Mesenteric fat pad (tissue), 1 donor: ENCODE data around the gene ENTPD8. TPM values are rescaled to one million over a fixed set of nuclear protein-coding genes. Genes with fewer than 3 reads are reported as not detected.
A peak's percentile ranks its signal among the peaks of the same experiment; 100 is the strongest.

Experiments
- DNase-seq: peaks from one replicate; pipeline ENCODE4 v3.0.0-alpha.2; 2020; ENCODE audit warnings: low spot score
- total RNA-seq: library from RNA; stranded (reverse); fragmentation: NEBNext Ultra II Directional; extraction: Animal tissue kit (Norgen Biotek cat#: 25700); gene quantifications from one replicate; pipeline ENCODE4 v1.2.1, GENCODE V29; 2021
- donor health status: DM: yes; HTN: yes; CAD: no.

Gene ENTPD8
- total RNA-seq, 1 donor from 2014 or later = not detected

DNA sequence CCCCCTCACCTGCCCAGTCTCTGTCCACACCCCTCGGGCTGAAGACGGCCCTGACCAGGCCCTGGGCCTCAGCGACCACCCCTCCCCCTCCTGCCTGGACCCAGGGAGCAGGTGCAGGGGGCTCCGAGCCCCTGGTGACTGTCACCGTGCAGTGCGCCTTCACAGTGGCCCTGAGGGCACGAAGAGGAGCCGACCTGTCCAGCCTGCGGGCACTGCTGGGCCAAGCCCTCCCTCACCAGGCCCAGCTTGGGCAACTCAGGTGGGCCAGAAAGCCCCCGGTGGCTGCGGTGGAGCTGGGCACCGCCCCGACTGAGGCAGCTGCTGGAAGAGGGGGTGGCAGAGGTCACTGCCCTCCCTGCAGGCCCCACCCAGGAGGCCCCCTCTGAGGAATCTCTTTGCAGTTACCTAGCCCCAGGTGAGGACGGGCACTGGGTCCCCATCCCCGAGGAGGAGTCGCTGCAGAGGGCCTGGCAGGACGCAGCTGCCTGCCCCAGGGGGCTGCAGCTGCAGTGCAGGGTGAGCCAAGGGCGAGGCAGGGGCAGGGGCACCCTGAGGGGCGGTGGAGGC, 7.7 kb downstream of the ENTPD8 start:
- no peak for DNase-seq

DNA sequence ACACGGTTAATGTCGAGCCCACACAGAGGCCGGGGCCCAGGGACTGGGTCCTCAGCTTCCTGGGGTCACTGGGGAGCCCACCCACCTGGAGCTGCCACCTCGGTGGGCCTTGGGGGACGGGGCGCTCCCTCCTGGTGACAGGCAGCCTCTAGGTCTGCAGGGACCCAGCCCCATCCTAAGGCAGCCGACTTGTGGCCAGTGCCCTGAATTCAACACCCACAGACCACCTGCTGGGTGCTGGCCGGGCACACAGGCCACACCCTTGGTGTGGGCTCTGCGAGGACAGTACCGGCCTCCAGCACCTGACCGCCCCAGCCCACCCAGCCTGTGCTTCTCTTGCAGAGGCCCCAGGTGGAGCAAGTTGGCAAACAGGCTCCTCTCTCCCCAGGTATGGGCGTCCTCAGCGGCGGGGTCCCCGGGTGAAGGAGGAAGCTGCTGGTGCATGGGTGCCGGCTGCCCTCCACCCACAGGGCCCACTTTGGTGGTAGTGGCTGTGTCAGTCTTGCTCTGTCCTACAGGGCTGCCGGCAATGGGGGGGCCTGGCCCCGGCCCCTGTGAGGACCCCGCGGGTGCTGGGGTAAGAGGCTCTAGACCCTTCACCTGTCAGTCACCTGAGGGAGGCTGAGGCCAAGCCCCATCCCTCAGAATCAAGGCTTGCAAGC, 8.3 kb downstream of the ENTPD8 start:
- DNase-seq = no peak

DNA sequence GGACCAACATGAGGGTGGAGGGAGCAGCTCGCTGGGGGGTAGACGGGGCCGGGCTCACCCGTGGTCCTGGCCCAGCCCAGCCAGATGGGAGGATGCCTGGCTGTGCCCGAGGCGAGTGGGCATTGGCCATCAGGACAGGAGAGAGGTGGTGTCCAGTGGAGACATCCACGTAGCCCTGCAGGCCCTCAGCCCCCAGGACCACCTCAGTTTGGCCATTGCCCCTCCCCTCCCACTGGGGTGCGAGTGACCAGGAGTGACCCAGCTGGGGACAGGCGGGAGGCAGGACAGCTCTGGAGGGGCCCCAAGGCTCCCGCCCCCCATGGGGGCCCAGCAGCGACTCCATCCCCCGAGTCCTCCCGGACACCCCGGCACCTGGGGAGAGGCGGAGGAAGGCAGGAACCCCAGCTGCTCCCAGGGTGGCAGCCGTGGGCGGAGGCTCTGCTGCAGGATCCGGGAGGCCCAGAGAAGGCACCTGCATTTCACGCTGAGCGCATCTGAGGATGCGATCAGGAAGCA, 9.7 kb downstream of the ENTPD8 start:
- no peak for DNase-seq

DNA sequence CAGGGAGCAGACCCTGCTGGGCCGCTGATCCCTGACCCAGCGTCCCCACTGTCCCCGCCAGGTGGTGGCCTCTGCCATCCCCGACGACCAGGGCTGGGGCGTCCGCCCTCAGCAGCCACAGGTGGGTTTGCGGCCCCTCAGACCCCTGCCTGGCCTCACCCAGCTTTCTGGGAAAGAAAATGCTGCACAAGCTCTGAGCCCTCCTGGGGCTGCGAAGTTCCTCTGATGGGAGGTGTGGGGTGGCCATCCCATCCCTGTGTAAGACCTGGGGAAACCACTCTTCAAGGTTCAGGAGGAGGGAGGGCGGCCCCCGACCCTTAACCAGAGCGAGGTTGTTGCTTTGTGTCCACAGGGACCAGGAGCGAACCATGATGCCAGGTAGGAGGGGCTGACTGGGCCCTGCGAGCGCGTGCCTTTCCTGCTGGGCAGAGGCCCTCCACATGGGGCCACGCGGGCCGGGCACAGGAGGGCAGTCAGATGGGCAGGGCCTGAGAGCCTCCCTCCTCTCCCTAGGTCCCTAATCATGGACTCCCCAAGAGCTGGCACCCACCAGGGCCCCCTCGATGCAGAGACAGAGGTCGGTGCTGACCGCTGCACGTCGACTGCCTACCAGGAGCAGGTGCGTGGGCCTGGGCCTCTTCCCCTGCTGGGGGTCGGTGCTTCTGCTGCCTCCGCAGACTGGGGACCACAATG, 10.3 kb downstream of the ENTPD8 start:
- no peak for DNase-seq

DNA sequence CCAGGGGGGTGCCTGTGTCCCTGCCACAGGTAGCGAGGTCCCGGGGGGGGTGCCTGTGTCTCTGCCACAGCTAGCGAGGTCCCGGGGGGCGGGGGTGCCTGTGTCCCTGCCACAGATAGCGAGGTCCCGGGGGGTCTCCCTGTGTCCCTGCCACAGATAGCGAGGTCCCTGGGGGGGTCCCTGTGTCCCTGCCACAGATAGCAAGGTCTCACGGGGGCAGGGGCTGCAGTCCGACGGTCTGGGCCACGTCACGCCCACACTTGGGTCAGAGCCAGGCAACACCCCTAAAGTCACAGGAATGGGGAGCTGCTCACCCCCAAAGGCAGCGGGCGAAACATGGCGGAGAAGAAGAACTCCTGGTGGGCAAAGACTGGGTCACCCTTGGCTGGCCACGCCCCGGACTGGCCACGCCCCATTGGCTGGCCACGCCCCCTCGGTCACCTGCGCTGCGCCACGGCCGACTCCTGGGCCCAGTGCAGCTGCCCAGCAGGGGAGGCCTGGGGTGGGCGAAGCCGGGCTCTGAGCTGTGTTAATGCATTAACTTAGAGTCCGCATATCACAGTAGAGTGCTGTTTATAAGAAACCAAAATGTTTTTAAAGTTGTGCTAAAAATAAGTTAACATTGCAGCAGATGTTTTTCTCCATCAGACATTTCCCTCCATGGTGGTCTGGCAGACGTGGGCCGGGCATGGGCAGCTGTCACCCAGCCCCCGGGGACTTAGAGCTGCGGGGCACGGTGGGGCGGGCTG, 11.0 kb downstream of the ENTPD8 start:
- no peak for DNase-seq

DNA sequence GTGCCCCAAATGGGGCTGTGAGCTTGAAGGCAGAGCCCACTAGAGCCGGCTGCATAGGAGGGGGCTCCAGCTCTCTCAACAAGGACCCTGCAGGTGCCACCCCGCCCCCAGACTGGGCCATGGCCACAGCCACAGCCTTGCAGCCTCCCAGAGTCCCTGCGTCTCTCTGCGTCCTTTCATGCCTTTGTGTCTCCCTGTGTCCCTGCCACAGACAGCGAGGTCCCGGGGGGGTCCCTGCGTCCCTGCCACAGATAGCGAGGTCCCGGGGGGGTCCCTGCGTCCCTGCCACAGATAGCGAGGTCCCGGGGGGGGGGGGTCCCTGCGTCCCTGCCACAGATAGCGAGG, 11.6 kb downstream of the ENTPD8 start:
- no peak for DNase-seq

DNA sequence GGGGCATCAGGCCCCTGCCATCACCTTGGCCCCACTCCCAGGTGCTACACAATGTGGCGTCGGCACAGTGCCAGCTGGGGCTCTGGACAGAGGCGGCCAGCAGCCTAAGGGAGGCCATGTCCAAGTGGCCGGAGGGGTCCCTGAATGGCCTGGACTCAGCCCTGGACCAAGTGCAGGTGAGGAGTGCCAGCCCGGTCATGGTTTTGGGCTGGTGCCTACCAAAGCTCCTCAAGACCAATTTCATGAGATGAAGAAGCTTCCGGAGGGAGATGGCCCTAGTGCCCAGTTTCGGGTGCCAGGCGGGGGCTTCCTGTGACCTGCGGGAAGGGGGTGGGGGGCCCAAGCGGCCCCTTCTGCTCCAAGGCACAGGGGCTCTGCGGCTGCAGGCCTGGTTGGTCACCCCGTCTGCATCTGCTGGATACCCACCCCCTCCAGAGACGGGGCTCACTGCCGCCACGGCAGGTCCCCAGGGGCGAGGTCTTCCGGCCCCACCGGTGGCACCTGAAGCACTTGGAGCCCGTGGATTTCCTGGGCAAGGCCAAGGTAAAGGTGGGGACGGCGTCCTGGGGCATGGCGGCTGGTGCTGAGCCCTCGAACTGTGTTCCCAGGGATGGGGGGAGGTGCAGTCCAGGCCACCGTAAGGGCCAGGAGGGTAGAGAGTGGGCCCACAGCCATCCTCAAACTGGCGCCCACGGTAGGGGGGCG, 12.2 kb downstream of the ENTPD8 start:
- DNase-seq = no peak

DNA sequence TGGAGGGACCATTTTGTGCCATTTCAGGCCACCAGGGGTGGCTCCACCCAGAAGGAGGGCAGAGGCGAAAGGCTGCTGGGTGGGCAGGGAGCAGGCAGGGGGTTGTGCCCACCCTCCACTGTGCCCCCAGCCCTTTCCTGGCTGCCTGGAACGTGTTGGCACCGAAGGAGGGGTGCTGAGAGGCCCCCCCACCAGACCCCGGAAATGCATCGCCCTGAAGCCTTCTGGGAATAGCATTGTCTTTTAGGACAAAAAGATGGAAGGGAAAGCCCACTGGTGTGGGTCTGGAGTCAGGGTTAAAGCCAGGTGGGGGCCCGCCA, 12.9 kb downstream of the ENTPD8 start:
- no peak for DNase-seq

DNA sequence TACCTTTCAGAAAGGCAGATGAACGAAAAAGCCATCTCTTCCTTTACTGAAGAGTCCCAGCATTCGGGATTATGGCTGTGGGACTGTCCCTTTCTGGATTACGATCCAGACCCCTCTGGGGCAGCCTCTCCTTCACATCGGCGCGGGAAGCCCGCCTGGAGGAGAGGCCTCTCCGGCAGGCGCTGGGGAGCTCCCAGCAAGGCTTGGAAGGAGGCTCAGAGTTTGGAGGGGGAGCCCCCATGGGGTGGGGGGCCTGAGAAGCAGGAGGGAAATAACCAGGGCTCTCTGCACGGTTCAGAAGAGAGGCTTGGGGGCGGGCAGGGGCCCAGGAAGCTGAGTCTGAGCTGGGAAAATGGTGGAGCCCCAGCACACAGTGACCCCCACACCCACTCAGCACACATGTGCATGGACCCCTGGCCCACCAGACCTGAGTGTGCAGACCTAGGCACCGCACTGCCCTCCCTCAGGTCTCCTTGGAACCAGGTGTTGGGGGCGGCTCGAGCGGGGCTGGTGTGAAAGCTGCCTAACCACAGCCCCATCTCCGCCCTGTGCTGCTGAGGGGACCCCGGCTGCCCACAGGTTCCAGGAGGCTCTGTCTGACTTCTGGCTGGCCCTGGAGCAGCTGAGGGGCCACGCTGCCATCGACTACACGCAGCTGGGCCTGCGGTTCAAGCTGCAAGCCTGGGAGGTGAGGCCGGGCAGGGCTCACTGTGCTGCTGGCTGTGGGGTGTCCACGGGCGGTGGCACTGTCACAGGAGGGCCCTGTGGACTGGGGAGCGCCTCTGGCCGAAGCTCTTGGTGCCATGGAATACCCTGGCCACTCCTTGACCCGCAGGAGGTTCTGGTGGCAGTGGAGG, 13.5 kb downstream of the ENTPD8 start:
- no peak for DNase-seq

DNA sequence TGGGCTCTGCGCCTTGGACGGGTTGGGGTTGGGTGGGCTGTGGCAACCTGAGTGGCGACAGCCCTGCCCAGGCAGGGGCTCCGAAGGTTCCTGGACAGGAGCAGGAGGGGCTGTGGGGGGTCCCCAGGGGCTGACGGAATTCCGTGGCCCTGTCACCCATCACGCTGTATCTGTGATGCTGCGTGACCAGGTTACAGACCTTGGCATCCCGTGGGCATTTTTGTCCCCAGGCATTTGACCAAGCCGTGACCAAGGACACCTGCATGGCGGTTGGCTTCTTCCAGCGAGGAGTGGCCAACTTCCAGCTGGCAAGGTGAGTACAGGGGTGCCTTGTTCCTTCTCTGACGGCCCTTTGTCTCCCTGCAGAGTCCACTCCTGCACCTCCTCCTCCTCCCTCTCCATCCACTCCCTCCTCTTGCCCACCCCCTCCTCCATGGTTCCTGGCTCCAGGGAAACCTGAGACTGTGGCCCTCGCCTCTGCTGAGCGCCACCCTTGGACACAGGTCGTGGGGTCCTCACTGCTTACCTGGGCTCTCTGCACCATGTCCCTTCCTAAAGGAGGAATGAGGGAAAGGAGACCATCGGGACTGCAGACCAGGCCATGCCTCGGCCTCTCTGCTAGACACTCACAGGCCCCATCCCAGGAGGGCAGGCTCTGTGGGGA, 15.0 kb downstream of the ENTPD8 start:
- no peak for DNase-seq

DNA sequence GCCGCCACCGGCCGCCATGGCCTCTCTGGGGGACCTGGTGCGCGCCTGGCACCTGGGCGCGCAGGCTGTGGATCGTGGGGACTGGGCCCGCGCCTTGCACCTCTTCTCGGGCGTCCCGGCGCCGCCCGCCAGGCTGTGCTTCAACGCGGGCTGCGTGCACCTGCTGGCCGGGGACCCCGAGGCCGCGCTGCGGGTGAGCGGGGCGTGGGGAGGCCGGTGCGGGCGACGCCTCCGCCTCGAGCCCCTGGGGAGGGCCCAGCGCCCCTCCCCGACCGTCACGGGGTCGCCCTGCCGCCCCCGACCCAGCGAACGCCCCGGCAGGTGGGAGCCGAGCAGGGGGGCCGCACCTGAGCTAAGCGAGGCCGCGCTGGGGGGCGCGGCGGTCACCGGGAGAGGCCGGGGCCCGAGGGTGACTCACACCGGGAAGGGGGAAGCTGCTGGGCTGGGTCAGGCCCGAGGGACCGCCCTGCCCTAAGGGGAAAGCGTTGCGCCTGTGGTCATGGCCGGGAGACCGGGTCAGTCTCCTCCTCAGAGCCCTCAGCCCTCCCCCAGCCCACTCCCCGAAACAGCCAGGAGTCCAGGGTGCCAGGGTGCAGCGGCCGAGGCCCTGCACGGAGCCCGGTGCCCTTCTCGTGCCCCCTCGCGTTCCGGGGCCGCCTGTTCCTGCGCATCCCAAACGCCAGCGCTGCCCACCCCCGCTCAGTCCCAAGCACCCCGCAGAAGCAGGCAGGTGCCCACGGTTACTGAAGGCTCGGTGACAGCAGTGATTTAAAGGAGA, 17.5 kb downstream of the ENTPD8 start:
- DNase-seq = no peak

DNA sequence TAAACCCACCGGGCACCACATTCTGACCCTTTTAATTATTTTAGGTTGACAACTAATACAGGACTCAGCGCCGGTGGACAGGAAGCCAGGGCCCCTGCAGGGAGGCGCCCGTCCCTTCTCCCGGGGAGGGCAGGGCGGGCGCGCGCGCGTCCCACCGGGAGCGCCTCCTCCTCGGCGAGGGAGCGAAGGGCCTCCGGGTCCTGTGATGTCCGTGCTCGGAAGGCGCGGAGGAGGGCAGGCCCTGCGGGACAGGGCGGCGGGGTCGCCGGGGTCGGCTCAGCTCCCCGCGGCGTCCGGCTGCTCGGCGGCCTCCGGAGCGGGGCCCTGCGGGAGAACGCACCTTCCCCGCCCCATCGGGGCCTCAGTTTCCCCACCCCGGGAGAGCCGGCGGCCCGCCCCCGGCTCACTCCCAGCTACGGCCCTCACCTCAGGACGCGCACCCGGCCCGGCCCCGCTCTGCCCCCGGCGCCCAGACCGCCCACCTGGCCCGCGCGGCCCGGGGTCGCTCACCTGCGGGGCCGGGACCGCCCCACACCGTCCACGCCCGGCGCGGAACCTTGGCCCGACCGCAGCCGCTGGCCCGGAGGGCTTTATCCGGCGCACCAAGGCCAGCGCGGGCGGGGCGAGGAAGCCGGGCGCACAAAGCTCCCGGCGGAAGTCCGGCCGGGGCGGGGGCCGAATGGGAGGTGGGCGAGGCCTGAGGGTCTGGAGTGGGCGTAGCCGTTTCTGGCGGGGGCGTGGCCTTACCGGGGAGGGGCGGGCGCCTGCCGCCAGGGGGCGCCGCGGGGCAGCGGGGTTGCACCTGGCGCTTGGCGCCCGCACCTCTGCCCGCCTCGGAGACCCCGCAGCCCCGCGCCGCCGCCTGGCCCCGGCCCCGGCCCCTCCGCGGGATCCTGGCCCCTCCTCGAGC, 18.3 kb downstream of the ENTPD8 start, which contains the start of the genes EXD3 and NOXA1:
Gene EXD3, minus strand, starts transcription at position 559 of the 910 bp plus-strand sequence. CDS start 27,805 bp downstream, outside the sequence.
Gene NOXA1, plus strand, starts transcription at position 790 of the 910 bp plus-strand sequence. CDS start 137 bp downstream, outside the sequence.
- peak; percentile 98 for DNase-seq

DNA sequence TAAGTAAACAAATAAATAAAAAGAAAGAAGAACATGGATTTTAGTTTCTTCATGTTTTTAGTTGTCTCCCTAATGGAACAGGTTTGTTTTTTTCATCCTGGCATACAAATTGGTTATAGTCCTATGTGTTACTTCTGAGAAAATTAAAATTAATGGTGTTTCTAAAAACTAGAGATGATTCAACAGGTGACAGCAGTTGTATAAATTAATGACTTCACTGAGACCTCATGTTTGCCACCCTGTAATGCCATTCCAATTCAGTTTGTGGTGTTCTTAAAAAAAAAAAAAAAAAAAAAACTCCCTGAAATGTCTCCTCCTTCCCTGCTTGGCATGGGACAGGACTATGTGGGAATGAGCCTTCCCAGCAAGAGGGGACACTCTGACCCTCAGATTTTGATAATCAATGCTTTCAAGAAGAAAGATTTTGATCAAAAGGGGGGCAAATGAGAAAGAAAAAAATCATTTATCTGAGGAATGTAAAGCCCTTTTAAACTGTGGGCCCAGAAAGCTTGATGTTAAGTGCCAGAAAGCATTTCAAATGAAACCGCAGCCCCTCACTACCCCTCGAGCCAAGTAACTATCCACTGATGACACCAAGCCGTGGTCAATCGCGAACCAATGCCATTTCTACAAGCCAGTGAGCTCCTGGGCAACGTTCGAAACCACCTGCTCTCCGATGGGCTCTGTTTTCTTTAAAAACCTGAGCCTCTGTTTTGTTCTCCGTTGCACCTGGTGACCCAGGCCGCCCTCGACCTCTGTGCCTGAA, 19.1 kb downstream of the ENTPD8 start:
- no peak for DNase-seq

DNA sequence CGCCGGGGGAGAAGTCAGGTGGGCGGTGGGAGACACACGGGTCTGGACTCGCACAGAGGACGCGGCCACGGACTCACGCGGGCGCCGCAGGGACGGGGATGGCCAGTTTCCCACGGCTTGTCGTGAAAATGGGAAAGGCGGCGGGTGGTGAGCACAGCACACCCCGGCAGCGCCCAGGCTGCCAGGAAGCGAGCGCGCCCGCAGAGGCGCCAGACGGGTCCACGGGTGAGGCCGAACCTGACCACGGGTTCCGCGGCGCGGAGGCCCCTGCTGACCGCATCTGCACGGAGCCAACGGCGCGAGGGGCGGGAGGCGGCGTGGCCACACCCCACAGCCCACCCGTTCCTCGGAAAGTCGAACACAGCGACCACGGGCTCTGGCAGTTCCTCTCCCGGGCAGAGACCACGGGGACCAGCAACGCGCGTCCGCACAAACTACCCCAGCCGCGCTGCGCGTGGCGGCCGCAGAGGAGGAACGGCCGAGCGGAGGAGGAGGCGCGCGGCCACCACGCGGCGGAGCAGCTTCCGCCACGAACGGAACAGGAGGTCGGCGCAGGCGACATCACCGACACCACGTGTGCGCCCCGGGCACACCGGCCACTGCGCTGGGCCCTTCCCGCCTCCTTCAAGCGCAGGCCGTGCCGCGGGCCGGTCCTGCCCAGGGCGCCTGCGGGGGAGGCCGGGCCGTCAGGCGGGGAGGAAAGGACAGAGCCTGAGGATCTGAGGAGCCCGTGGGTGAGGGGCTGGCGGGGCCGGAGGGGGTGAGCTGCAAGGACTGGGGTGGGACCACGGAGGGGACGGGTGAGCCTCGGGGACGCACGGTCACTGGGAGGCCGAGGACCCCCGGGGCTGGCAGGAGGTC, 23.8 kb downstream of the ENTPD8 start:
- no peak for DNase-seq

DNA sequence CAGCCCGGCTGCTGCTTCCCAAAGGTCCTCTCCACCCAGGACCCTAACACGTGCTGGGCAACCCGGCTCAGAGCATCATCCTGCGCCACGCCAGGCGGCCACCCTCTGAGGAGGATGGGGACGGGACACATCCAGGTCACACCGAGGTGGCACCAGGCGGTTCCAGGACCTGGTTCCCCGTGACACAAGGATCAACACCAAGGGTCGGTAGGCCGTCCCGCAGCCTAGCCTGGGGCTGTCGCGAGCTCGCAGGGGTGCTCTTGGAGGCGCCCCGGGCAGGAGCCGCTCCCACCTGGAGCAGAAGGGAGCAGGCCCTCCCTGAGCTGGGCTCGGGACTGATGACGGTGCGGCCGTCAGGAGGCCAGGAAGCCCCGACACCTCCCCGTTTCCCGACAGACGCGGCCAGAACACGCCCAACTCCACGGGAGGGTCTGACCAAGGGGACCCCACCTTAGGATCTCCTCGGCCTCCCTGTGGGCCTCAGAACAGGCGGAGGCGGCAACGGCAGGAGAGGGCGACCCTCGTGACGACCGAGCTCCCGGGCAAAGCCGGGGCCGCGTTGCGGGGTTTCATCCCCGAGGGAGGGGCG, 24.5 kb downstream of the ENTPD8 start:
- no peak for DNase-seq
